Right atrium auricular region (tissue), 2 donors: ENCODE measurements around the gene SLC41A1. TPM values are rescaled to one million over a fixed set of nuclear protein-coding genes. Genes with fewer than 3 reads are reported as not detected.

Experiments
- DNase-seq: peaks from one replicate; pipeline ENCODE4 v3.0.0-alpha.2; 2019; ENCODE audit warnings: low spot score
- H3K27ac ChIP-seq, 2 donors: fragments of 200-600 bp; sonication (generic); 1 replicate in 1 of 2; 2 replicates in 1 of 2; pipeline ENCODE4 v1.5.1; 2016 to 2019
- H3K27me3 ChIP-seq, 2 donors: fragments of 200-600 bp; sonication (generic); one replicate each; pipeline versions ENCODE4 v1.5.1 to v1.6.0; 2017 to 2019
- H3K36me3 ChIP-seq: fragments of 200-600 bp; sonication (generic); one replicate; pipeline ENCODE4 v1.5.1; 2016
- H3K4me1 ChIP-seq, 2 donors: fragments of 200-600 bp; sonication (generic); one replicate each; pipeline versions ENCODE4 v1.5.1 to v1.6.0; 2017 to 2019
- H3K4me3 ChIP-seq, 2 donors: fragments of 200-600 bp; sonication (generic); 1 replicate in 1 of 2; 2 replicates in 1 of 2; pipeline ENCODE4 v1.5.1; 2017 to 2019; ENCODE audit warnings: mild to moderate bottlenecking in 1 of 2, moderate library complexity in 1 of 2
- H3K9me3 ChIP-seq, 2 donors: fragments of 200-600 bp; sonication (generic); one replicate each; pipeline ENCODE4 v1.5.1; 2019
- total RNA-seq, 2 donors: library from RNA; depleted of rRNA; stranded (reverse); fragments of >200 nt; gene quantifications; one replicate each; pipeline ENCODE4 v1.1.0, GENCODE V29; 2016
- TF ChIP-seq, protein P1 (sequence below), 2 donors: fragments of 200-600 bp; sonication (generic); IDR thresholded peaks; one replicate each; pipeline ENCODE4 v1.5.1; 2019; ENCODE audit warnings: antibody characterized with exemption in 2 of 2

SLC41A1 gene
- total RNA-seq, 2 donors from 2014 or later: 204 to 255 TPM

DNA sequence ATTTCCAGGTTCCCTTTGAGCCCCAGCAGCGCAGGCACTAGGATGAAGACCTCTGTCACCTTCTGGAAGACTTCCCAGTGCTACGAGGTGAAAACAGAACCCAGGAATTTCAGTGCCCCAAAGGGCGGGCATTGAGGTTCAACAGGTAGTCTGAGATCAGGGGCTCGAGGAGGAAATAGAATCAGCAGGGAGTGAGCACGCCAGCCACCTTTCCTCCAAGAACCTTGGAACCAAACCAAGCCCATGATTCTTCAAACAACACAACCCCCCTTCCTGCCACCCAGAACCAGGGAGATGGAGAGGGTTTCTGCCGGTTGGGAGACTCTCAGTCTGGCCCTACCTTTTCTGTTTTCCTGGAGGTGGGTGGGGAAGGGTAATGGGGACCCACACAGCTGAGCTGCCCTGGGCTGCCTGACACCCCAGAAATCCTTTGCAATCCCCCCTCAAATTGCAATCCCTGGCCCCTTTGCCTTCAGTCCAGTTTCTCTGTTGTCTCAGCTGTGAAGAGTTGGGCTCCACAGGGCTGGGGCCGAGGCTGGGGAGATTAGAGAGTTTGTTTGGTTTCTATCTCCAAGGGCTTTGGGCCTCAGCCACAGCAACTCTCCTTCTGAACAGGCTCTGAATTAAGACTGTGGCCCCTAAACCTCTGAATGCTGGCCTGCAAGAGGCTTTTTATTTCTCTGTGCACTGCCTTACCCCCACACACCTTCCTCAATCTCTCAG lies 11.9 kb downstream of the SLC41A1 start:
- TF ChIP-seq, protein P1, sequence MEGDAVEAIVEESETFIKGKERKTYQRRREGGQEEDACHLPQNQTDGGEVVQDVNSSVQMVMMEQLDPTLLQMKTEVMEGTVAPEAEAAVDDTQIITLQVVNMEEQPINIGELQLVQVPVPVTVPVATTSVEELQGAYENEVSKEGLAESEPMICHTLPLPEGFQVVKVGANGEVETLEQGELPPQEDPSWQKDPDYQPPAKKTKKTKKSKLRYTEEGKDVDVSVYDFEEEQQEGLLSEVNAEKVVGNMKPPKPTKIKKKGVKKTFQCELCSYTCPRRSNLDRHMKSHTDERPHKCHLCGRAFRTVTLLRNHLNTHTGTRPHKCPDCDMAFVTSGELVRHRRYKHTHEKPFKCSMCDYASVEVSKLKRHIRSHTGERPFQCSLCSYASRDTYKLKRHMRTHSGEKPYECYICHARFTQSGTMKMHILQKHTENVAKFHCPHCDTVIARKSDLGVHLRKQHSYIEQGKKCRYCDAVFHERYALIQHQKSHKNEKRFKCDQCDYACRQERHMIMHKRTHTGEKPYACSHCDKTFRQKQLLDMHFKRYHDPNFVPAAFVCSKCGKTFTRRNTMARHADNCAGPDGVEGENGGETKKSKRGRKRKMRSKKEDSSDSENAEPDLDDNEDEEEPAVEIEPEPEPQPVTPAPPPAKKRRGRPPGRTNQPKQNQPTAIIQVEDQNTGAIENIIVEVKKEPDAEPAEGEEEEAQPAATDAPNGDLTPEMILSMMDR (IDR thresholded peaks at IDR 0.05): no peak
- Histone ChIP-seq H3K4me1 (peaks cover 0 to 67% of the 10 kb centered on the region in 2 donors), H3K27me3 (no peaks in the 10 kb centered on the region), H3K27ac (peak overlapping the region; percentile 52 to 61), H3K9me3 (no peaks in the 10 kb centered on the region), H3K36me3 (peaks cover 49% of the 10 kb centered on the region), H3K4me3 (no peak overlapping the region)
- no peak for DNase-seq

DNA sequence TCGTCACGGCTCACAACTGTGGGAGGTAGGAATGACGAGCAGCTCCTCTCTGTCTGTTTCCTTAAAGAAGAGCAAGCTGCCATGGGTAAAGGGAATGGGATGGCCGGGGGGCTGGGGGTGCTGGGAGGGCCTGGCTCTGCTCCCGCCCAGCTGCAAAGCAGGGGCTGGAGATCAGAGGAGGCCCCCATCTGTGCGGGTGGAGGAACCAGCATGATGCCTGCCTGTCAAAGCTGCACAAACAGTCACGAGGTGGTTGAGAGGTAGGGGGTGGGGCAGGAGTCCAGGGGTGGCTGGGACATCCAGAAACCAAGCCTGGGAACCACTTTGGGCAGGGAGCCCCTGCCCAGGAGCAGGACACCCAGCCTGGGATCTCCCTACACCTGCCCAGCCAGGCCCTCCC lies 12.6 kb downstream of the SLC41A1 start:
- Histone ChIP-seq H3K27me3 (no peaks in the 10 kb centered on the region), H3K36me3 (peaks cover 56% of the 10 kb centered on the region), H3K4me1 (peaks cover 0 to 60% of the 10 kb centered on the region in 2 donors), H3K9me3 (no peaks in the 10 kb centered on the region), H3K27ac (peak overlapping the region; percentile 52 to 61), H3K4me3 (no peak overlapping the region)
- no peak for DNase-seq
- TF ChIP-seq, protein P1 (IDR thresholded peaks at IDR 0.05): no peak

DNA sequence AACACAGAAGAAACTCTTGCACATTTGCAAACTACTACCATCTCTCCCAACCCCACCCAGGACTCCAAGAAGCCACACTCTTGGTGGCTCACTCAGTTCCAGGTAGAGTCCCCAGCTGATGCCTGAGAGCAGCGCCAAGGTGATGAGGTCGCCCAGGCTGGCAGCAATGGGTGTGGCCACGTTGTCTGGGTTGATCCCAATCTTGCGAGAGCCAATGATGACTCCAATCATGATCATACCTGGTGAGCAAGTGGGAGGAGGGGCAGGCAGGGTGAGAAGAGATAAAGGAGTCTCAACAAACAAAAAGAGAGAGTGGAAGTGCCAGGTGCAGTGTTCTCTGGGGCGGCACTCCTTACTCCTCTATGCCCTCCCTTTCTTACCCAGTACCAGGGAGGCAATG lies 14.4 kb downstream of the SLC41A1 start:
- TF ChIP-seq, protein P1 (IDR thresholded peaks at IDR 0.05): no peak

DNA sequence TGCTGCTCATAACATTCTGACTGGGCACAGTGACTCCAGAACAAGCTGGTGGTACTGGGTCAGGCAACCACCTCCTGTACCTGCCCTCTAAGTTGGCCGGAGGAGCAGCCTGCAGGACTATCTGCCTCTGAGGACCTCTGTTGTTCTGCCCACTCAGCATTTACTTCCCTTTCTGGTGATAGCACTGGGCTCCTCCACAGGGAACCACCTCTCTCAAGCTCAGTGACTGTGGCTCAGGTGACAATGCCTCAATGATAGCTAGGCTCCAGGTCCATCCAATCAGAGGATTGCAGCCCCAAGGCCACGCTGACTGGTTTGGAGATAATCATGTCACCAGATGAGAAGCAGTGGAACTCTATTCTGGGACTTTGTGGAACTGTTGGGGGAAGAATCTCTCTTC lies 15.8 kb downstream of the SLC41A1 start:
- TF ChIP-seq, protein P1 (IDR thresholded peaks at IDR 0.05): no peak
- Histone ChIP-seq H3K4me1 (peaks cover 0 to 33% of the 10 kb centered on the region in 2 donors), H3K36me3 (peaks cover 88% of the 10 kb centered on the region), H3K27me3 (no peaks in the 10 kb centered on the region), H3K4me3 (no peak overlapping the region), H3K27ac (peak overlapping the region; percentile 16 to 37), H3K9me3 (no peaks in the 10 kb centered on the region)
- DNase-seq: no peak

More for the DNA sequence above, 14.4 kb downstream of the SLC41A1 start:
- no peak overlapping the region for H3K4me3 ChIP-seq
- peak overlapping the region in 1 of 2 donors; percentile 16 for H3K27ac ChIP-seq
- no peaks in the 10 kb centered on the region for H3K9me3 ChIP-seq
- H3K36me3 ChIP-seq: peaks cover 74% of the 10 kb centered on the region
- H3K4me1 ChIP-seq: peaks cover 0 to 41% of the 10 kb centered on the region in 2 donors
- no peaks in the 10 kb centered on the region for H3K27me3 ChIP-seq
- DNase-seq: no peak

DNA sequence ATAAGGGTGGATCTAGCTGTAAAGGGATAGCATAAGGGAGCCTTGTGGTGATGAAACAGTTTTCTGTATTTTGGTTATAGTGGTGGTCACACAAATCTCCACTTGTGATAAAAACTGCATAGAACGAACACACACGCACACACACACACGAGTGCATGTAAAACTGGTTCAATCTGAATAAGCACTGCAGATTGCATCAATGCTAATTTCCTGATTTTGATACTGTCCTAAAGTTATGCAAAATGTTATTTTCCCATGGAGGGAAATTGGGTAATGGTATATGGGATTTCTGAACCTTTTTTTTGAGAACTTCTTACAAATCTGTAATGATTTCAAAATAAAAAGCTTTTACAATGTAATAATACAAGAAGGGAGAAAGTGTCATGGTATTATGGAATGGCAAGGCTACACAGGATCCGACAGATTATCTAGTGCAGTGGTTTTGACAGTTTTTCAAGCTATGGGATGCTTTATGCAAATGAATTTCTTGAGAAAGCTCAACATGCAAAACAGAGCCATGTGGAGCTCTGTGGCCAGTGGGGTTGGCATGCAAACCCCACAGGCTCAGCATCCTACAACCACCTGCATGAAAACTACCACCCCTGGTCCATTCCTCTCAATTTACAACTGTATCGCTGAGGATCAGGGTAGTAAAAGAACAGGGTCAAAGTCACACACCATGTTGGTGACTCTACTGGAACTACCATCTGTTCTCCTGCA lies 18.8 kb downstream of the SLC41A1 start:
- Histone ChIP-seq H3K27me3 (no peaks in the 10 kb centered on the region), H3K4me1 (peaks cover 0 to 5% of the 10 kb centered on the region in 2 donors), H3K4me3 (no peak overlapping the region), H3K9me3 (no peaks in the 10 kb centered on the region), H3K36me3 (peaks cover 95% of the 10 kb centered on the region), H3K27ac (no peak overlapping the region)
- no peak for DNase-seq
- TF ChIP-seq, protein P1 (IDR thresholded peaks at IDR 0.05): no peak
